GM21381 (cell line): Measurements from ENCODE around the gene SPRR4.

Experiments used
- ATAC-seq: cut with Tn5 transposase; IDR thresholded peaks from one replicate; pipeline ENCODE4 v1.9.1; 2021; ENCODE audit warnings: mild to moderate bottlenecking, moderate library complexity; ENCODE audit not compliant: unreplicated experiment

The SPRR4 gene

GRCh38 chr1:152964536-152964935 lies 5.9 kb upstream of the SPRR4 start:
- ATAC-seq: no peak

GRCh38 chr1:152965853-152966252 lies 4.6 kb upstream of the SPRR4 start:
- no peak for ATAC-seq

DNA sequence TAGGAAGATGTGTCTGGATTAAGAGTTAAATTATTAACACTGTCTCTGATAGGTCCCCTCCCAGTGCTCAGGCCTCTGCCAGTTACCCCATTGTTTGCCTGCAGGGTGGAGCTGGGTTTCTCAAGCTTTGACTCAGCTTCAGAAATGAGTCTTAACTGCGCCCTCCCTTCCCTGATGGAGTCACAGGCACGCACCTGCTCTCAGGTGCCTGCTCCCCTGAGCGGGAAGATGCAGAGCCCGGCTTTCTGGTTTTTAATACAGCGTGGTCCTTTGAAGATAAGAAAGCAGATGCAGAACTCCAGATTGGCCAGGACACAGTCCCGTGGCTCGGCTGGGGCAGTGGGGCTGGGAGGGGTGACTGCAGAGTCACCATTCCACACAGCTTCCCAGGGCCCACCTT lies 3.2 kb upstream of the SPRR4 start:
- no peak for ATAC-seq

DNA sequence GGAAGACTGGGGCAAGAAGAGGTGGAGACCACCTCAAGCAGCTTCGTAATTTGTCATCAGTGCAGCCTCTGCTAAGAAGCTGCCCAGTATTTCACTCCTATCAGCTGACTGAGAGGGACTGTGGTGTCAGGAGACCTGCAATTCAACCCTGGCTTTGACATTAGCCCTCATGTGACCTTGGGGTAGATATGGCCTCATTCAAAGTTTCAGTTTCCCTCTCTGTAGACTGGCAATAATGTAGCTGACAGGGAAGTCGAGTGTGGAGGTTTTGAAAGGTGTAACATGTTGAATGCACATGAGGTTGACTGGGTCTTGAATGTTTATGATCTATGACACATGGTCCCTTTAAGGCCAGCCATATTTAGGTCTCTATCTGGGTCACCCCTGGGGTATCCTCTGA lies 2.2 kb upstream of the SPRR4 start:
- ATAC-seq: peak; percentile 88

GRCh38 chr1:152969036-152969435 lies 1.4 kb upstream of the SPRR4 start:
- ATAC-seq: no peak

- no peak for ATAC-seq
Observed at GRCh38 chr1:152972196-152972886, 1.9 kb downstream of the SPRR4 start.

GRCh38 chr1:152976688-152977087 lies 6.2 kb downstream of the SPRR4 start:
- ATAC-seq: no peak

DNA sequence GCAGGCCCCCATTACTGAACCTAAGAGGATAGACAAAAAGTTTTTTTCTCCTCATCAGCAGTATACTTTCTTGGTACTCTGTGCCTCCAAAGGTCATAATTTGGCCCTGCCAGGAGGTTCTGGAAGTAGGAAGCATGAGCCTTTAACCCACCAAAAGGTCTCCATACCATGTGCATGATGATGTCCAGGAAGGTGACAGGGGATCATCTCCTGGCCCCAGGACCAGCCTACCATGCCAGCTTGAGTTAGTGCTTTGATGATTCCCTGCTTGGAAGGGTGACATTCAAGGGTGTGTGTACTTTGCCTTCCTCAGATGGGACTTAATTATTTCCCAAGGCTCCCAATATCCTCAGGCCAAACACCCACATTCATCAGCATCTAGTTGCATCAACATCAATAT lies 7.2 kb downstream of the SPRR4 start:
- ATAC-seq: no peak

- no peak for ATAC-seq
Observed at GRCh38 chr1:152980676-152981075, 10.2 kb downstream of the SPRR4 start.

DNA sequence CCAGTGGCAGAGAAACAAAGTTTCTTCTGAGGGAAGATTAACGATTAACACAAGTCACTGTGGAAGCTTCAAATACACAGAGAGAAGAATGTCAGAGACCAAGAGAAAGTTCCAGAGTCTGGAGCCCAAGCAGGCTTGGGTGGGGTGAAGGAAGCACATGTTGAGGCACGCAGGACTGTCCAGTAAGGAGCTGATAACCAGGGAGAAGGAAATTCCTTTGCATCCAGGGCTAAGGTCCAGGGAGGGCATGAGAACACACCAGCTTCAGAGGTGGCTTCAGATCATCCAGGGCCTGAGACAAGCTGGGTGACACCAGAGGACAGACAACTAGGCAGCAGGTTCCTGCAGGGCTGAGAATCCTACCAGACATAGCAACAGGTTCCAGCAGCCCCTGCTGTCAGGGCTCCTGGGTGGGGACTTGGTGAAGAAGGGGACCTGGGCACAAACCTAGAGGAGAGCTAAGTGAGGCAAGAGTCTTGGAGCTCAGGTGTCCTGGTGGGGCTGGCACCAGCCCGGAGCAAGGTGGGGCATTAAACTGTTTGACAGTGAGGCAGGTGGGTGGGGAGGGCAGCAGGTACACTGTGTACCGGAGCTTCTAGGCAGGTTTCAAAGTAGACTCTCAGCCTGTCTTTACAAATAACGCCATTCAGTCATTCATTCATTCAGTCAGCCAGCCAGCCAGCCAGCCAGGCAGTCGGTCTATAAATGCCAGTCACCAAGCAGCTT lies 10.9 kb downstream of the SPRR4 start:
- ATAC-seq: no peak

DNA sequence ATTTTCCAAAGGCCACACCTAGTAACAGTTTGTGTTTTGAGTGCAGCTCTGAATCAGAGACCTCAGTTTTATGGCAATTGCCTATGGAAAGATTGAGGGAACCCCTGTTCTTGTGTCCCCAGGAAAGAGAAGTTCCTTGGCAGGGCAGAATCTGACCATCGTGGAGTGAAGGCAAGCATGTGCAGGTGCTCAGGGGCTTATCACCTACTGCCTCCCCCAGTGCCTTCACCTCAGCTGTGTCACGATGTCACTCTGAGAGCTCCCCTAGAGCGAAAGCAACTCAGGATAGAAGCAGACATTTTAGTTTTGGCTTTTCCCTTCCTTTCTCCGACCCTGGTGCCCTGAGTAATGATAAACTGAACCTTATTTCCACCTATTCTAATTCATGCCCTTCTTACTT lies 11.6 kb downstream of the SPRR4 start:
- no peak for ATAC-seq

DNA sequence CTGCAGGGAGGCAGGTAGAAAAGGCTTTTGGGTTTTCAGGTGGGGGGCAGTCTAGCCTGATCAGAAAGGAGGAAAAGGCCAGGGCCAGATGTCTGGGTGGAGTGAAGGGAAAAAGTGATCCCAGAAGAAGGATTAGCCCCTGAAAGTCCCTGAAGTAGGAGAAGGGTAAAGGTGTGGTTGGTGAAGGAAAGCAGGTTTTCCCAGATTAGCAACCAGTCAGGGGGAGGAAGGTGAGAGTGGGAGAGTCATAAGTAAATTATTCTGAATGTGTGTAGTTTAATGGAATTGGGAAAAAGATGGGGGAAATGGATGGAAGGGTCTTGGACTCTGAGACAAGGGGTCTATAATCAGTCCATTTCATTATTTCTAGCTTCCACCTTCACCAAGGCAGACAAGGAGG lies 12.8 kb downstream of the SPRR4 start:
- no peak for ATAC-seq

DNA sequence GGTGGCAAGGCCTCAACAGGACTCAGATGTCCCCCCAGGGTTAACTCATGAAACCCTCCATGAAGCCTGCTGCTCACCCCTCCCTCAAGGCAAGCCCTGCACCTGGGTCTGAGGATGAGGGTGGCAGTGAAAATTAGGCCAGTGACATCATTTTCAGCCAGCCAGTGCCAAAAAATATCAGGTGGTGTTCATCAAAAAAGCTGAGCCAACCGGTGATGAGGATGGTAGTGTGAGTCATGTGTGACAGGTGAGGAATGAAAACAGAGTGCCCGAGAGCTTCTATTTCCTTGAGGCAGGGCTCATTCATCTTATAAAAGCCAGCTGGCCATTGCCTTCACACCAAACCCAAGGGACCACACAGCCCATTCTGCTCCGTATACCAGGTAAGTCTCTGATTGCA lies 13.3 kb downstream of the SPRR4 start, which contains the start of gene SPRR1A:
Gene SPRR1A, plus strand, starts transcription at position 339 of the 400 bp plus-strand sequence. CDS start 1,150 bp downstream, outside the sequence.
- no peak for ATAC-seq

DNA sequence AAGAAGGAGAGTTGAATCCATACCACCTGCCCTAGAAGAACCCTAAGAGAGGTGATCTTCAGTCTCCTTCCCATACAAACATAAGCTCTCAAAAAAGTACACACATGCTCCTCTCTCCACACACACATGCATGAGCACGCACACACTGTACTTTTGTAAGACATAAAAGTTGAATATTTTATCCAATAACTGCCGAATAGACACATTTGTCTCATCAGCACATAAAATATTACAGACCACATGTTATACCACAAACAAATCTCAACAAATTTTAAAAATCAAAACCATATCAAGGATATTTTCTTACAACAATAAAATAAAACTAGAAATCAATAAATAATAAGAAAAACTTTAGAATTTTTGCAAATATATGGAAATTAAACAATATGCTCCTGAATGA lies 16.1 kb downstream of the SPRR4 start:
- no peak for ATAC-seq

GRCh38 chr1:152993186-152993585 lies 22.7 kb downstream of the SPRR4 start:
- no peak for ATAC-seq

- ATAC-seq: no peak
Observed at GRCh38 chr1:152995842-152996241, 25.4 kb downstream of the SPRR4 start.

DNA sequence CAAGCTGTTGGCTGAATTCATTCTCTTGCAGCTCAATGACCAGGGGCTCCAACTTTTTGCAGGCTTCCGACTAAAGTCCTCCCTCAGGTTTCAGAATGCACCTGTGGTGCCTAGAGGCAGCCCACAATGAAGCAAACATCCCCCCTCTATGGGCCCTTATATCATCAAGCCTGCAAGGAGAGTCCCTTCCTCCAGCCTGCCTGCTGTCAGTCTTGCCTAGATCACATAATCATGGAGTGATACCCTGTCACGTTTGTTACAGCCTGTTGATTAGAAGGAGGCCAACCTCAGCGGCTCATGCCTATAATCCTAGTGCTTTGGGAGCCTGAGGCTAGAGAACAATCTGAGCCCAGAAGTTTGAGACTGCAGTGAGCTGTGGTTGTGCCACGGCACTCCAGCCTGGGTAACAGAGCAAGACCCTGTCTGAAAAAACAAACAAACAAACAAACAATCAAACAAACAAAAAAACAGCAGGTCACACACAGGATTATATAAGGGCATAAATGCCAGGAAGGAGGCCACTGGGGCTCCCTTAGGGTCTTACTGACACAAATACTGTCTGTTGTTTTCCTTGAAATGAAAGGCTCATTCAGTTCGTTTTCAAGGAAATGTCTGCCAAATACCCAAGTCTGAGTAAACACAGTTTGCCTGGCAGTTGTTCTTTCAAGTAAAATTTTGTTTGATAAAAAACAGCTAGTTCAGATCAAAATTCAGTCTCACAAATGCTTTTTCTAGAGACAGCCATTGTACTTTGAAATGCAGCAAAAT lies 26.4 kb downstream of the SPRR4 start:
- no peak for ATAC-seq

- ATAC-seq: no peak
Observed at GRCh38 chr1:152997901-152998300, 27.5 kb downstream of the SPRR4 start.

- ATAC-seq: no peak
Observed at GRCh38 chr1:152998476-152998875, 28.0 kb downstream of the SPRR4 start.

GRCh38 chr1:152999818-153000217 lies 29.4 kb downstream of the SPRR4 start:
- ATAC-seq: no peak

GRCh38 chr1:153000294-153000693 lies 29.8 kb downstream of the SPRR4 start:
- no peak for ATAC-seq

GRCh38 chr1:153001382-153001781 lies 30.9 kb downstream of the SPRR4 start, which contains the start of gene SPRR3:
Gene SPRR3, plus strand, starts transcription at chr1:153001749. Its CDS starts 1,272 bp downstream, at chr1:153003021.
- ATAC-seq: no peak
